HG02885 (cell line): ENCODE results near the gene PCDHA1.

ENCODE experiments used
- ATAC-seq: cut with Tn5 transposase; IDR thresholded peaks from one replicate; pipeline ENCODE4 v1.9.1; 2021; ENCODE audit warnings: mild to moderate bottlenecking; ENCODE audit not compliant: unreplicated experiment, poor library complexity

The PCDHA1 gene

DNA sequence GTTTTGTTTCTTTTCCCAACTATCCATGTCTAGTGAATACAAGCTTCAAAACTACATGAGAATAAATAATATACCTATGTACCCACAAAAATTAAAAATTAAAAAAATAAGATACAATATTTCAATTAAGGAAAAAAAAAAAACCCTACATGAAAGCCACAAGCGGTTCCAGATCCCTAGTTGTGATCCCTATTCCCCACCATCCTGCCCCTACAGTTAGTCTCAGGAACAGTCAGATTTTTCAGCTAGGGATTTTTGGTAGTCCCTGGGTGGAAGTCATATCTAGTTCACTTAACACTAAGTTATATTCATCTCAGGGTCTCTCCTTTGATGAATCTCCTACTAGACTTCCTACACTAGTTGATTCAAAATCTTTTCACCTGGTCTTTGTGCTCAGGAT is 246.7 kb downstream of the PCDHA1 start:
- no peak for ATAC-seq

DNA sequence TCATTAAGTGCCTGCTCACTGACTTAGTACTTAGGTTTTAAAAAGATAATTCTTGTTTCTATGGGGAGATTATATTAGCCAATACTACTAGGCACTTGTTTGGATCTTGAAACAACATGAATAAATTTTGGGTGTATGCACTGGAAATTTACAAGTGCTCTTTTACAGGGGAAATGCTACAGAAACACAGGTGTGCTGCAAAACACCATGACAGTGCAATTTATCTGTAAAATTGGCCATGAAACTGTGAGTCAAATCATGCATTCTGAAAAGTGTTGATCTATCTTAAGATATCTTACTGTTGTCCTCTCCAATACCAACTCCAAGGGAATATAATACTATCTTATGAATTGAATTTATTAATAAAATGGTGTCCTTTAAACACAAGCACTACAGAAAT is 253.1 kb downstream of the PCDHA1 start:
- ATAC-seq = no peak

DNA sequence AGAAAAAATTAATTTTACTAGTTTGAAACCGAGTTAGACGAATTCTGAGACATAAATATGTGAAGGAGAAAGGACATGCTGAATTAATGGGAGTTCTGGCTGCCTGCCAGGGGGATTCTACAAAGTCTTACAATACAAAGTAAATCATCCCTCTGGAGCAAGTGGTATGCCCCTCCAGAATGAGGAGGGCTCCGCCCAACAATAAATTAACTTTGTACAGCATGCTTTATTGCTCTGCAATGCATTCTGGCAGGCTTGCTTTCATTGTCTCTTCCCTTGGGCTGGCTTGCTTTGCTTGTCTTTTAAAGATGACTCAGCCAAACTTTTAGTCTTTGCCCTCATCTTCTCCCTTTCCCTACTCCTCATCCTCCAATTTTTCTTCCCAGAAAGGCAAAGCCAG is 253.6 kb downstream of the PCDHA1 start:
- ATAC-seq = no peak

DNA sequence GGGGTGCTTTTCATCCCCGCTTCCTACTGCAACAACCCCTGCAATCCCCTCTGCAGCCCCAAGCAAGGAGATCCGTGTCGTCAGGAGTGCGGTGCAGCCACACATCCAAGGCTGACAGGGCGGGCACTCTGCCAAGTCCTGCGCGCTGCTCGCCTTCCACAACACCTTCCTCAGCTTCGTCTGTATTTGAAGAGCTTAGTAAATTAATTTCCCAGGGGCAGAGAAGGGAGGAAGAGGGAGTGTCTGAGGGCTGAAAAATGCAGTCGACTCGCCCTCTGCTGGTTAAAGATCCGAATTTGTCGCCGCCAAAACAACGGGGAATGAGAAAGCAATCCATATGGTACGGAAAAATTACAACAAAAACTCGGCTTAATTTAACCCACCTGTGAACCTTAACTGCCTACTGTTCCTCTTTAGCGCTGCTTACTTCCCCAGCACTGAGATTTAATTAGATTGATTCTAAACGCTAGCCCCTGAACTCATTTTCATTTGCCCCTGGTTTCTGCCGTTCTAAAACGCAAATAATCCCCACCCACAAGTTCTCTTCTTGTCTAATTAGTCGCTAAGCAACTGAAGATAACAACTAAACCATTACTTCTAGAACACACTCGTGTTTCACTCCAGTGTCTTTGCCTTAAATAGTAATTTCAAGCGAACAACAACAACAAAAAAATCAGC is 254.3 kb downstream of the PCDHA1 start:
- no peak for ATAC-seq

DNA sequence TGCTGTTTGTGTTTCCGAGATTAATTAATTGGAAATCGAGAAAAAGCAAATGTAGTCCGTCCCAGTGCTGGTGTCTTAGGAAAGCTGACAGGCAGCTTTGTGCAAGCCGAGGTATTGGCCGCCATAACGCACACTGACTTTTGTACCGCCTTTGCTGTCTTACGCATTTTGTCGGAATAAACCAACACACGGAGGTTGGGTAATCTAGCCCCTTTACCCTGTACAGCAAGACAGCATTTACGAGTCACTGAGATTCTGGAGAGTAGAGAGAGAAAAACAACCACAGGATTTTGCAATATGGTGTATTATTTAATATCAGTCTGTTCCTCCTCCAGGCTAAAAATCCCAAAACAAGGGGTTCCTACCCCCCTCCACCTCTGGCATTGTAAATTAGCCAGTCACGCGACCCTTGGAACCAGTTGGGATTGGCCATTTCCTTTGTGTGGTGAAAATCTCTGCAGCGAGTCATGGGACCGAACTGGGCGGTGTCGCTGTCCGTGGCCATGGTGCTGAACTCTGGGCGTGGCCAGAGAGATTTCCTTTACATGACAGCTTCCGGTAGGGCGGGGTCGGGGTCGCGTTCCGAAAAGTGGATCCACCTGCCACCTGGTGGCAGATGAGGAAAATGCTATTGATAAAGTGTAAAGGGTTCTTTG is 255.0 kb downstream of the PCDHA1 start:
- ATAC-seq = peak; percentile 85

DNA sequence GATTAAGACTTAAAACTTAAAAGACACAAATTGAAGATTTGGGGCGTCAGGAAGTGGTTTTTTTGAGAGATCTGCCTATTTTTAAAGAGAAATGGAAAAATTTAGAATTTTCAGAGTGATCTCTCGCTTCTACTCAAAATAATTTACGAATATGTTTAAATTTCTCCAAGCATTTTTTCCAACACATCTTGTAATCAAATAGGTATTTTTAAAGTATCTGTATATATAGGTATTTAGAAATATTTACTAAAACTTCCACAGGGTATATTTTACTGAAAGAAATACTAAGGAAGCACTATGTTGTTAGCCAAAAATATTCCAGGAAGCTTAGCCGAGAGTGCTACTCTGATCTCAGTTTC is 255.5 kb downstream of the PCDHA1 start:
- no peak for ATAC-seq

DNA sequence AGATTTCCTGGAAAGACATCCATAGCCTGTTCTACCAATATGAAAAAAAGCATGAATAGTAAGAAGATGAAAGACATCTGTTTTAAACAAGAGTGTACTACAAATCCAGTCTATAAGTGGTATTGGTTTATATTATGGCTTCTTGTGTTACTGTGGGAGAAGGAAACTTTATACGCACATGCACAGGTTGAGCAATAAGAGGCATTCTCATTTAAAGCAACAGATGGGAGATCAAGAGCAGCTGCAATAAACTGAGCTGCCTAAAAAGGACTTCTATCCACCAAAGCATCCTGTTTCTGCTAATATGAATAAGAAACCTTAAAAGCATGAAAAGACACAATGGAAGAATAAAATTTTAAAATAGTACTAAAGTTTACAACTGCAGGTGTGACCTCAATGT is 256.6 kb downstream of the PCDHA1 start:
- ATAC-seq = no peak

DNA sequence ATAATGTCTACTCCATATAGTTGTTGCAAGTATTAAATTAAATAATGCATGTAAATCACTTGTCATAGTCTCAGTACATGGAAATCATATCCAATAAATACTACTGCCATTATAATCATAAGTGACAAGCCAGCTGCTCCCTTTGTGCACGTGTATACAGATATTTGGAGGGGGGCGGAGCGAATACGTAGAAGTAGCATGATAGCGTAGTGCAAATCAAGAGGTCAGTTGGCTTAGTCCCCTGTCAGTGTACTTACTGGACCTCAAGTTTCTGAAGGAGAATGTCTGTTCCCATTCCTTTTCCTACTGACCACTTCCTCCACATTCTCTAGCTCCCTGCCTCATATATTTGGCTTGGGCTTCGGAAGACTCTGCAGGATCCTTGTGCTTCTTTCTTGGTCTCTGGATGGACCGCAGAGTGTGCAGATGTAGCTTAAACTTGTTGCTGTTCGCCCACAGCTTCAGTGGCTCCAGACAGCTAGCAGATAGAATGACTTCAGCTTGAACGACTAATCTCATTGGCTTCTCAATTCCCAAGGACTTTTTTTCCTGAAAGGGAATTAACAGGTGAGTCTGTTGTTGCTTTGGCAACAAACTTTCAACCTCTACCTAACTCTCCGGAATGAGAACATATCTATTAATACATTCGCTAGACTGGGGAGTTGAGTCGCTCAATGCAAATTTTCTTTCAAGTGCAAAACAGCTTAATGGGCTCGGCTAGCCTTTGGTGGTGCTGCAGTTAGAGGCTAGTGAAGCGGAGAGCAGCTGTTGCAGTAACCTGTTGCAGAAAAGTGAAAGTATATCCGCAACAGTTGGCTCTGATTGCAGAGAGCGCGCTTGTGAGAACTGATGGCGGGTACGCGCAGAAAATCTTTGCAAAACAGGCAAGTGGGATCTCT is 264.9 kb downstream of the PCDHA1 start, which contains the start of gene PCDHB1:
PCDHB1 (plus strand) TSS at position 753 of the 899 bp plus-strand sequence; CDS start at position 850, 97 bp downstream.
- no peak for ATAC-seq

DNA sequence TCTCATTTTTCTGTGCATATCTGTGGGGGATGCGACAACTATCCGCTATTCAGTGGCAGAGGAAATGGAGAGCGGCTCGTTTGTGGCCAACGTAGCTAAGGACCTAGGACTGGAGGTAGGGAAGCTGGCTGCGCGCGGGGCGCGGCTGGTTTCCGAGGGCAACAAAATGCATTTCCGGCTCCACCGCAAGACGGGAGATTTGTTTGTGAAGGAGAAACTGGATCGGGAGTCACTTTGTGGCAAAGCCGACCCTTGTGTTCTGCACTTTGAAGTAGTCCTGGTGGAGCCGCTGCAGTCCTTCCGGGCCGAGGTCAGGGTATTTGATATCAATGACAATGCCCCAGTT is 265.6 kb downstream of the PCDHA1 start:
- no peak for ATAC-seq
